Skeletal muscle satellite cell (primary cell): ENCODE measurements around the gene AAMP. TPM values are rescaled to one million over a fixed set of nuclear protein-coding genes. Genes with fewer than 3 reads are reported as not detected.
A peak's percentile ranks its signal among the peaks of the same experiment; 100 is the strongest.
"Not testable (repeated sequence)": the region's sequence is repeated elsewhere in the genome, so short reads cannot be mapped to it uniquely, and the experiment has no call there.

ENCODE experiments used
- H3K27me3 ChIP-seq: 2 replicates; pipeline ENCODE4 v1.7.0; 2013; ENCODE audit warnings: low read length; ENCODE audit not compliant: control insufficient read depth, insufficient read depth
- H3K36me3 ChIP-seq: 2 replicates; pipeline ENCODE4 v1.7.0; 2013; ENCODE audit warnings: mild to moderate bottlenecking, control low read depth, low read length; ENCODE audit not compliant: insufficient read depth
- H3K4me1 ChIP-seq: 2 replicates; pipeline ENCODE4 v1.7.0; 2013; ENCODE audit warnings: low read length; ENCODE audit not compliant: control insufficient read depth, insufficient read depth
- H3K4me2 ChIP-seq: 2 replicates; pipeline ENCODE4 v1.7.0; 2013; ENCODE audit warnings: mild to moderate bottlenecking, low read length
- H3K4me3 ChIP-seq: 2 replicates; pipeline ENCODE4 v1.7.0; 2013; ENCODE audit warnings: low read length
- H3K9ac ChIP-seq: 2 replicates; pipeline ENCODE4 v1.7.0; 2013; ENCODE audit warnings: mild to moderate bottlenecking, low read depth, low read length, moderate library complexity
- H3K9me3 ChIP-seq: replicated peaks from 2 replicates; pipeline ENCODE4 v1.7.0; 2013; ENCODE audit warnings: mild to moderate bottlenecking, control low read depth, low read length
- total RNA-seq: library from RNA; depleted of rRNA; stranded (reverse); fragments of >200 nt; gene quantifications from 2 replicates; pipeline ENCODE4 v1.2.3, GENCODE V29; 2012; rRNA removed

The AAMP gene
- total RNA-seq: 111 and 113 TPM in 2 replicates

- Histone ChIP-seq H3K9me3 (no peaks in the 10 kb centered on the region), H3K27me3 (no peaks in the 10 kb centered on the region), H3K4me1 (peaks cover 27% of the 10 kb centered on the region), H3K36me3 (peaks cover 43% of the 10 kb centered on the region), H3K4me2 (peak within 1 kb of the TSS; percentile 98), H3K9ac (peak within 1 kb of the TSS; percentile 95), H3K4me3 (peak within 1 kb of the TSS; percentile 98)
Observed at GRCh38 chr2:218269900-218270720, at the start of gene AAMP, which contains the start of gene PNKD. AAMP (minus strand) TSS chr2:218270137; CDS start chr2:218270086, 51 bp downstream. PNKD (plus strand) TSS chr2:218270519; CDS start chr2:218270536, 17 bp downstream.

- no peak overlapping the region for H3K4me2 ChIP-seq
- no peak overlapping the region for H3K9ac ChIP-seq
- H3K36me3 ChIP-seq: no peaks in the 10 kb centered on the region
- H3K4me3 ChIP-seq: no peak overlapping the region
- H3K4me1 ChIP-seq: peaks cover 7% of the 10 kb centered on the region
- peaks cover 7% of the 10 kb centered on the region for H3K27me3 ChIP-seq
- H3K9me3 ChIP-seq: no peaks in the 10 kb centered on the region
Observed at GRCh38 chr2:218318241-218318640, 48.3 kb upstream of the AAMP start.

DNA sequence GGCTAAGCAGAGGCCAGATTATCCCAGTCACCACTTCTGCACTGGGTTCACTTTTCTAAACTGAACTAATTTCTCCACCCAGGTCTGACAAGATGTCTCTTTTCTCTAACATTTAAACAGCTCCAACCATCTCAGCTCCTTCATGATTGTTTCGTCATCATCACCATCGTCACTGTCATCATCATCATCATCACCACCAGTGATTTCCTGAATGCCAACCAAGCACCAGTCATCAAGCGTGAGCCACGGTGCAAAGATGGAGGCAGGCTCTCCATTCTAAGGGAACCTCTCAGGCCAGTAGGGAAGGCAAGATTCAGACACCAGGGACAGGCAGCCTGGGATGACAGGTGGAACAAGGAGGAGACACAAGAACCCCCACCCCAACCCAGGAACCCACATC, 47.9 kb upstream of the AAMP start:
- Histone ChIP-seq H3K4me2 (no peak overlapping the region), H3K4me3 (no peak overlapping the region), H3K4me1 (peaks cover 6% of the 10 kb centered on the region), H3K9ac (no peak overlapping the region), H3K27me3 (peaks cover 7% of the 10 kb centered on the region), H3K9me3 (no peaks in the 10 kb centered on the region), H3K36me3 (no peaks in the 10 kb centered on the region)

- no peak overlapping the region for H3K9ac ChIP-seq
- H3K9me3 ChIP-seq: no peaks in the 10 kb centered on the region
- H3K36me3 ChIP-seq: no peaks in the 10 kb centered on the region
- H3K27me3 ChIP-seq: peaks cover 7% of the 10 kb centered on the region
- no peak overlapping the region for H3K4me2 ChIP-seq
- no peak overlapping the region for H3K4me3 ChIP-seq
- H3K4me1 ChIP-seq: peaks cover under 1% of the 10 kb centered on the region
Observed at GRCh38 chr2:218317303-218317630, 47.3 kb upstream of the AAMP start.

DNA sequence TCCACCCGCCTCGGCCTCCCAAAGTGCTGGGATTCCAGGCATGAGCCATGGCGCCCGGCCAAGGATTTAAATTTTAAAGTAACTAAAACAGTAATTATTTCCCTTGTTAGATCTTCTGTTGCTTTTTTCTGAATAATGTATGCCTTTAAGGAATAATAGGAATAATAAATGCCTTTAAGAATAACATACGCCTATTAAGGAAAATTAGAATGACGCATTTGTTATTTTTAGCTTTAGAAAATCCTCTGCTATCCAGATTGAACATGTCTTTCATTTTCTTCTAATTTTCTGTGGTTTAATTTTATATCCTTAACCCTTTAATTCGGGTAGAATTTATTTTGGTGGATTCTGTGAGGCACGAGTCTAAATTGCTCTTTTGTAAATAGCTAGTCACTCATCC, 45.5 kb upstream of the AAMP start:
- Histone ChIP-seq H3K36me3 (no peaks in the 10 kb centered on the region), H3K9me3 (no peaks in the 10 kb centered on the region), H3K9ac (no peak overlapping the region), H3K4me3 (no peak overlapping the region), H3K27me3 (peaks cover 7% of the 10 kb centered on the region), H3K4me1 (no peaks in the 10 kb centered on the region), H3K4me2 (no peak overlapping the region)

DNA sequence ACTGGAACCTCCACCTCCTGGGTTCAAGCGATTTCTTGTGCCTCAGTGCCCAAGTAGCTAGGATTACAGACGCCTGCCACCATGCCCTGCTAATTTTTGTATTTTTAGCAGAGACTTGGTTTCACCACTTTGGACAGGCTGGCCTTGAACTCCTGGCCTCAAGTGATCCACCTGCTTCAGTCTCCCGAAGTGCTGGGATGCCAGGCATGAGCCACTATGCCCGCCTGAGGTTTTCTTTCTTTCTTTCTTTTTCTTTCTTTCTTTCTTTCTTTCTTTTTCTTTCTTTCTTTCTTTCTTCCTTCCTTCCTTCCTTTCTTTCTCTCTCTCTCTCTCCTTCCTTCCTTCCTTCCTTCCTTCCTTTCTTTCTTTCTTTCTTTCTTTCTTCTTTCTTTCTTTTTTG, 44.8 kb upstream of the AAMP start:
- H3K9me3 ChIP-seq, H3K36me3 ChIP-seq, H3K4me3 ChIP-seq, H3K27me3 ChIP-seq, H3K4me2 ChIP-seq, H3K4me1 ChIP-seq, H3K9ac ChIP-seq: not testable (repeated sequence)

DNA sequence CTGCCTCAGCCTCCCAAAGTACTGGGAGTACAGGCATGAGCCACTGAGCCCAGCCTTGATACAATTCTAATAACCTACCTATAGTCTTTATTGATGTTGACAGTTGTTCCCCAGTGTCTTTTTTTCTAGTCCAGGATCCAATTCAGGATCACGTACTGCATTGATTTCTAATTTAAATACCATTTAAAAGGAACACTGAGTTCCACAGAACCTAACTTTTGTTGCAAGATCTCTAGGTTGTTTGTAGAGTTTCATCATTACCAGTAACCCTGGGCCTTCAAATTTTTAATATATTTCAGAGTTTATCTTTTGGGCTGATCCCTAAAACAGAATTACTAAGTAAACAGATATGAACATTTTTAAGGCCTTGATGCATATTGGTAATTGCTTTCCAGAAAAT, 43.4 kb upstream of the AAMP start:
- Histone ChIP-seq H3K4me2 (no peak overlapping the region), H3K9me3 (no peaks in the 10 kb centered on the region), H3K4me3 (no peak overlapping the region), H3K27me3 (peaks cover 5% of the 10 kb centered on the region), H3K4me1 (no peaks in the 10 kb centered on the region), H3K9ac (no peak overlapping the region), H3K36me3 (no peaks in the 10 kb centered on the region)

DNA sequence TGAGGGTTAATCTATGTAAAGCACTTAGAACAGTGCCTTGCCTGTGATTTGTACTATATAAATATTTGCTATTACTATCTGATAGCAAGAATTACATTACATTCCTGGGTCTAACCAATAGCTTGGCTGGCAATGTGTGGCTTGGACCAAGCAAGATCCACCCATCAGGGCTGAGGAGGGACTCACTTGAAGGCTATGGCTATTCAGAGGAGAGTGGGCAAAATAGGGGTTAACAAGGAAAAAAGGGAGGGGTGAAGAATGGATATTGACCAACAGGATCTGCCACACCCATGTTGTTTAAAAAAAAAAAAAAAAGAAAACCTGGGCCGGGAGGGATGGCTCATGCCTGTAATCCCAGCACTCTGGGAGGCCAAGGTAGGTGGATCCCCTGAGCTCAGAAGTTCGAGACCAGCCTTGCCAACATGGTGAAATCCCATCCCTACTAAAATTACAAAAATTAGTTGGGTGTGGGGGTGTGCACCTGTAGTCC, 42.4 kb upstream of the AAMP start:
- H3K4me1 ChIP-seq: no peaks in the 10 kb centered on the region

GRCh38 chr2:218311541-218312266, 41.8 kb upstream of the AAMP start:
- not testable (repeated sequence) for H3K27me3 ChIP-seq, H3K9ac ChIP-seq, H3K9me3 ChIP-seq, H3K36me3 ChIP-seq, H3K4me1 ChIP-seq, H3K4me2 ChIP-seq, H3K4me3 ChIP-seq

More for the DNA sequence above, 42.4 kb upstream of the AAMP start:
- no peak overlapping the region for H3K4me2 ChIP-seq
- no peaks in the 10 kb centered on the region for H3K9me3 ChIP-seq
- no peaks in the 10 kb centered on the region for H3K36me3 ChIP-seq
- H3K9ac ChIP-seq: no peak overlapping the region
- peaks cover 4% of the 10 kb centered on the region for H3K27me3 ChIP-seq
- H3K4me3 ChIP-seq: no peak overlapping the region

DNA sequence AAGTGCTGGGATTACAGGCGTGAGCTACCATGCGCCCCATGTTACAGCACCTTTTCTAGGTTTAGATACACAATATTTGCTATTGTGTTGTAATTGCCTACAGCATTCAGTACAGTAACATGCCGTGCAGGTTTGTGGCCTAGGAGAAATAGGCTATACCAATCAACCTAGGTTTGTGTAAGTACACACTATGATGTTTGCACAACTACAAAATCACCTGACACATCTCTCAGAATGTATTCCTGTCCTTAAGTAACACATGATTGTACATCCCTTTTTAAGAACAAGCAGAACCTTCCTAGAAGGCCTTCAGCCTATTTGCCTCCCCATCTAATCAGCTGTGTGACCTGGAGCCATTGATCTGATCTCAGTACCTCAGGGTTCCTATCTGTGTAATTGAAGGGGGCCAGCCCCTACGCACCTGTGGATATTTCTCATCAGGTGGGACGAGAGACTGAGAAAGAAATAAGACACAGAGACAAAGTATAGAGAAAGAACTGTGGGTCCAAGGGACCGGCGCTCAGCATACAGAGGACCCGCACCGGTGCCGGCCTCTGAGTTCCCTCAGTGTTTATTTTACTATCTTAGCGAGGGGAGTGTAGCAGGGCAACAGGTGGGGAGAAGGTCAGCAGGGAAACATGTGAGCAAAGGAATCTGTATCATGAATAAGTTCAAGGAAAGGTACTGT, 41.1 kb upstream of the AAMP start:
- no peaks in the 10 kb centered on the region for H3K36me3 ChIP-seq
- H3K9me3 ChIP-seq: no peaks in the 10 kb centered on the region
- H3K4me1 ChIP-seq: no peaks in the 10 kb centered on the region
- no peak overlapping the region for H3K4me3 ChIP-seq
- H3K27me3 ChIP-seq: peaks cover 8% of the 10 kb centered on the region
- no peak overlapping the region for H3K9ac ChIP-seq
- no peak overlapping the region for H3K4me2 ChIP-seq

DNA sequence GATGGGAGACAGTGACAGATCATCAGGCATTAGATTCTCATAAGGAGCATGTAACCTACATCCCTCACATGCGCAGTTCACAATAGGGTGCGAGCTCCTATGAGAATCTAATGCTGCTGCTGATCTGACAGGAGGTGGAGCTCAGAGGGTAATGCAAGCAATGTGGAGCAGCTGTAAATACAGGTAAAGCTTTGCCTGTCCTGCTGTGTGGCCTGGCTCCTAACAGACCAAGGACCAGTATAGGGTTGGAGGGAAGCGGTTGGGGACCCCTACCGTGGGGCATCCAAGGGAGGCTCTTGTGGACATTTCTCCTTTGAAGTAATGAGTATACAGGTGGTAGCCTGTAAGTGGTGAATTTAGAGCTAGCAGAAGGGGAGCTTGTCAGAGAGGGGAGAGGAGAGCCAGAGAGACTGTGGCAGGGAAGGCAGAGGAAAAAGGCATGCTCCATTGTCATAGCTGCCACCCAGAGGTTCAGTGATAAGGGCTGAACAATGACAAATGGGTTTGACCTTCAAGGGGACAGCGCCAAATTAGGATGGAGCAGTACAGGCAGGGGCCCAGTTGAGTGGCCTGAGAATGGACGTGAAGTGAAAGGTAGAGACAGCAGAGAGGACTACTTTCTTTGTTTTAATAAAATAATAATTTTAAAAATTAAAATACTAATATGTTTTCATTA, 37.6 kb upstream of the AAMP start:
- Histone ChIP-seq H3K9me3 (no peaks in the 10 kb centered on the region), H3K4me1 (no peaks in the 10 kb centered on the region), H3K4me2 (no peak overlapping the region), H3K27me3 (peaks cover 5% of the 10 kb centered on the region), H3K4me3 (no peak overlapping the region), H3K36me3 (no peaks in the 10 kb centered on the region), H3K9ac (no peak overlapping the region)
